ENCODE data around the gene KIAA0232. TPM values are rescaled to one million over a fixed set of nuclear protein-coding genes. Genes with fewer than 3 reads are reported as not detected.

KIAA0232 gene
- total and polyA plus RNA-seq, 10 donors: 3.2 to 50.6 (median 34.5) TPM

- Histone ChIP-seq H3K27ac (peak overlapping the region in 5 of 8 donors; percentile 3 to 74 (median 72)), H3K4me1 (peaks cover 25 to 89% (median 66%) of the 10 kb centered on the region in 6 donors), H3K9me3 (no peaks in the 10 kb centered on the region), H3K36me3 (peaks cover 0 to 47% (median 7%) of the 10 kb centered on the region in 6 donors), H3K4me3 (no peak overlapping the region), H3K27me3 (replicated peaks in 1 of 7) (no peaks in the 10 kb centered on the region)
- WGBS, 5 donors: 77 to 85% (median 80%) methylated on average over 9 of the region's 9 CpGs
- TF ChIP-seq POLR2AphosphoS5 (IDR thresholded peaks at IDR 0.05) (no peak), POLR2A (IDR thresholded peaks at IDR 0.05) (no peak), CTCF (IDR thresholded peaks at IDR 0.05 in 8 of 11, conservative IDR thresholded peaks at IDR 0.05 in 3 of 11) (no peak)
- intact Hi-C loops (cut with DNase I; ENCODE audit: low total_unique reads): loop anchor here (10.0 kb wide), 1 partner anchor 55 kb away; no protein-coding TSS in a partner anchor
- DNase-seq: no peak
These were observed 146.8 kb downstream of the KIAA0232 start for GRCh38 chr4:6929339-6929811.

DNA sequence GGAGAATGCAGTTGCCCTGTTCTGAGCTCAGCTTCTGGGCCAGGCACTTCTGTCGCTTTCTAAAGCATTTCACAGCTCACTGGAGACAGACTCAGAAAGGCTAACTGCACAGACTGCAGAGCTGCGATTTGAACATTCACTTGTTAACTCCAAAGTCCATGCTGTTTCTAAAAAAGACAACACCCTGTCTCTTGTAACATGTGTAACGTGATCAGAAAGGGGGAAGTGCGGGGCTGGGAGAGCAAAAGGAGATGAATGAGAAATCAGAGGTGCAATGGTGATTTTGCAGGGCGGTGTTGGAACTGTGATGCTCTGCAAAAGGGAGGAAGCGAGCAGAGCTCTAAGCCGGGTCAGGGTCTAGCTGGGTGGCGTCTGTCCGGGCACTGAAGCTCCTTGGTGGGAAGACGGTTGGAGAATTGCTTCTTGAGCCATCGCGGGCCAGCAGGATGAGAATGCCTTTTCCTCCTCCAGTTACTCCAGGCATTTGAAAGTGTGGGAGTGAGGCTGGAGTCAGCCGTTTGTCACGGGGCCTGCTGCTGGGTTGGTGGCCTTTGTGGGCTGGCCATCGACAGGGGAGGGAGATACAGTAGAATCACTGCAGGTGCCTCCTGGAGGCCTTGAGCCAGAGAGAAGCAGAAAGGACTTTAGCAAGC lies 147.4 kb downstream of the KIAA0232 start:
- H3K4me1 ChIP-seq: peaks cover 25 to 88% (median 61%) of the 10 kb centered on the region in 6 donors

GRCh38 chr4:6932475-6932874 lies 149.9 kb downstream of the KIAA0232 start:
- intact Hi-C loops (cut with DNase I; ENCODE audit: low total_unique reads): no loop called here
- Histone ChIP-seq H3K4me3 (no peak overlapping the region), H3K27ac (no peak overlapping the region), H3K4me1 (peaks cover 17 to 88% (median 47%) of the 10 kb centered on the region in 6 donors), H3K36me3 (peaks cover 0 to 30% (median 0%) of the 10 kb centered on the region in 6 donors), H3K9me3 (no peaks in the 10 kb centered on the region), H3K27me3 (replicated peaks in 1 of 7) (no peaks in the 10 kb centered on the region)
- 92 to 100% (median 97%) methylated on average over 3 of the region's 3 CpGs for WGBS, 5 donors
- no peak for DNase-seq
- TF ChIP-seq POLR2AphosphoS5 (IDR thresholded peaks at IDR 0.05): no peak
- no peak for TF ChIP-seq CTCF (IDR thresholded peaks at IDR 0.05 in 8 of 11, conservative IDR thresholded peaks at IDR 0.05 in 3 of 11)
- no peak for TF ChIP-seq POLR2A (IDR thresholded peaks at IDR 0.05)

More for the DNA sequence above, 147.4 kb downstream of the KIAA0232 start:
- H3K4me3 ChIP-seq: no peak overlapping the region
- peaks cover 0 to 42% (median 2%) of the 10 kb centered on the region in 6 donors for H3K36me3 ChIP-seq
- peak overlapping the region in 6 of 8 donors; percentile 3 to 74 (median 70) for H3K27ac ChIP-seq
- no peak for DNase-seq
- intact Hi-C loops (cut with DNase I; ENCODE audit: low total_unique reads): loop anchor here (10.0 kb wide), 1 partner anchor 55 kb away; no protein-coding TSS in a partner anchor
- 56 to 75% (median 65%) methylated on average over 15 of the region's 15 CpGs for WGBS, 5 donors
- TF ChIP-seq CTCF (IDR thresholded peaks at IDR 0.05 in 8 of 11, conservative IDR thresholded peaks at IDR 0.05 in 3 of 11): no peak
- TF ChIP-seq POLR2AphosphoS5 (IDR thresholded peaks at IDR 0.05): peak in 1 of 3 donors; percentile 16
- no peaks in the 10 kb centered on the region for H3K9me3 ChIP-seq
- H3K27me3 ChIP-seq (replicated peaks in 1 of 7): no peaks in the 10 kb centered on the region

- Histone ChIP-seq H3K27me3 (replicated peaks in 1 of 7) (no peaks in the 10 kb centered on the region), H3K4me3 (no peak overlapping the region), H3K36me3 (peaks cover 0 to 30% (median 0%) of the 10 kb centered on the region in 6 donors), H3K9me3 (no peaks in the 10 kb centered on the region), H3K4me1 (peaks cover 16 to 88% (median 47%) of the 10 kb centered on the region in 6 donors), H3K27ac (no peak overlapping the region)
- intact Hi-C loops (cut with DNase I; ENCODE audit: low total_unique reads): no loop called here
- DNase-seq: no peak
- 87 to 100% (median 94%) methylated on average over 2 to 3 of the region's 3 CpGs for WGBS, 5 donors
- TF ChIP-seq CTCF (IDR thresholded peaks at IDR 0.05 in 8 of 11, conservative IDR thresholded peaks at IDR 0.05 in 3 of 11): no peak
- TF ChIP-seq POLR2A (IDR thresholded peaks at IDR 0.05): no peak
- TF ChIP-seq POLR2AphosphoS5 (IDR thresholded peaks at IDR 0.05): no peak
These were observed 150.4 kb downstream of the KIAA0232 start for GRCh38 chr4:6932918-6933317.
